ELF-1 (cell line): ENCODE data around the gene CRLF3.
"Not testable (repeated sequence)": the region's sequence is repeated elsewhere in the genome, so short reads cannot be mapped to it uniquely, and the experiment has no call there.

Experiments
- DNase-seq: peaks from one replicate; pipeline ENCODE4 v3.0.0-alpha.2; 2016; ENCODE audit warnings: low read depth, low spot score

Gene CRLF3

GRCh38 chr17:30814236-30814635 lies 10.3 kb downstream of the CRLF3 start:
- not testable (repeated sequence) for DNase-seq

DNA sequence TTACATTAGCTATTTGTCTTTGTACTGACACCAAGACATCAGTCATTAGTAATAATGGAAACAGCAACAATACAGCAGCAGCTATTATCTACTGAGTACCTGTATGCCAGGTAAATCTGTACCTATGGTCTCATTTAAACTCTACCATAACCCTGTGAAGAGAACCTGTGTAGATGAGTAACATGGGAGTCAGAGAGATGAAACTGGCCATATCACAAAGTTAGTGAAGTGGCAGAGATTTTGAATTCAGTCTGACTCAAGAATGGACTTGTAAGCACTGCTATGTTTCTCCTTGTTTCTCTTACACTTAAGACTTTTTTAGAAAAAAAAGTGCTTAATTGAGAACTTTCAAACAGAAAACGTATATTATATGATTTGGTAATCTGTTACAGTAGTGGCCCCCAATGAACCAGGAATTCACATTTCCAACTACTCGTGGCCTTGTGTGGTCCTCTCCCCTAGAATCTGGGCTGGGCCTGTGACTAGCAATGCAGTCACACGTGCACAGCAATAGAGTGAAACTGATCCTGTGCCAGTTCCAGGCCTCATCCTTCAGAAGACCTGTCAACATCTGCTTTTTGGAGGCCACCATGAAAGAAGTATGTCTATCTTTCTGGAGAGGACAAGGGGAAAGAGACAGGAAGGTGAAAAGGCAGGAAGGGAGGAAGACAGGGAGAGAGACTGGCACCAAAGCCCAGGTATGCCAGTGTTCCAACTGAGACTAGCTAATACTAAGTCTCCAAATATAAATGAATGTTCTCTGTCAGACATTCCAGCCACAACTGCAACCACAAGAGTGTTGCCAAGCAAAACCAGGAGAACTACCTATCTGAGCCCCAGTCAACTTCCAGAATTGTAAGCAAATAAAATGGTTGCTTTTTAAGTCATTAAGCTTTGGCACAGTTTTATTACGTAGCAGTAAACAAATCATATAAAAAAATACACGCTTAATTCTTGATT lies 12.0 kb downstream of the CRLF3 start:
- no peak for DNase-seq

- DNase-seq: no peak
Observed at GRCh38 chr17:30809867-30810266, 14.6 kb downstream of the CRLF3 start.

DNA sequence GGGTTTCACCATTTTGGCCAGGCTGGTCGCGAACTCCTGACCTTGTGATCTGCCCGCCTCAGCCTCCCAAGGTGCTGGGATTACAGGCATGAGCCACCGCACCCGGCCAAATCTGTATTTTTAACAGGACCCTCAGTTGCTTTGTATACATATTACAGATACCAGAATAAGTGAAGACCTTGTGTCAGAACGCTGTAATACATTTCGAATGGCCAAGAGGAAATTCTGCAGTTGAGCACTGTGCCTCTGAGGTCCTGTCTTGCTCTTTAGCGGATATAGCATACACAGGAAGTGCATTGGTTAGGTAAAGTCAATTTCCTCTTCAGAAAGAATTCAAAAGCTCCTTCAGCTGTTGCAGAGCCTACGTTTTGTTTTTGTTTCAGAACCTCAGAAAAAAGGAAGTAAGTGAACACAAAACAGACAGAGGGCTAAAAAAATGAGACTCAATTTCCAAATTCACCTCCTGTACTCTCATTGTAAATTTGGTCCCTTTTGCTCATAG lies 15.7 kb downstream of the CRLF3 start:
- DNase-seq: no peak

DNA sequence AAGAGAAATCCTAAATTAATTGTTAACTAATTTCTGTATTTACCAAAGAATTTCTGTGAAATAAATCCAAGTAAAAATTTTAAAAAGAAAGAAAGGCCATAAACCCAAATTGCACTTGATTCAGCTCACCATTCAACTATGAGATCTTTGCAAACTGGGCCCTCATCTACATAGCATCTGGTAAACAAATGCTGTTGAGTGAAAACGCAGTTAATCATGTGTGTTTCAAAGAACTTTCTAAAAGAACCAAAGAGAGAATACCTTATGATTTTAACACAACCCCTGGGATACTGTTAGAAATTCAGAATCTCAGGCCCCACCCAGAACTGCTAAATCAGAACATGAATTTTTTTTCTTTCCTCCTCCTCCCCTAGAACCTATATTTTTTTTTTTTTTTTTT lies 16.6 kb downstream of the CRLF3 start:
- DNase-seq: no peak

DNA sequence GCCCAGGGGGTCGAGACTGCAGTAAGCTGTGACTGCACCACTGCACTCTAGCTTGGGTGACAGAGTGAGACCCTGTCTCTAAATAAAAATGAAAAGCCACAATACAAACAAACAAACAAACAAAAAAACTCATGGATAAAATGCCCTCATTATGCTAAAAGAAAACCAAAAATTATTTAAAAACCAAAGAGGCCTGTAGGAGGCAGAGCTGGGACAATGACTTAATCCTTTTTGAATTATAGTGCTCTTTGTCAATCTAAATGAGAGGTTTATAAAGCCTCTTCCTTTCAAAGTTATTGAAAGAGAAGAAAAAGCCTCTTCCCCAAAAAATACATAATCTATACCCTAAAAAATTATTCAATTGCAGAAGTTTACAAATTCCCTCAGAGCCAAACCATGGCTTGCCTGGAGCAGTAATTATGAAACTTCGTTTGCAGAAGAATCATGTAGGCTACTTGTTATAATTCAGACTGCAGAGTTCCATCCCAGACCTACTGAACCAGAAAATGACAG lies 18.5 kb downstream of the CRLF3 start:
- no peak for DNase-seq

DNA sequence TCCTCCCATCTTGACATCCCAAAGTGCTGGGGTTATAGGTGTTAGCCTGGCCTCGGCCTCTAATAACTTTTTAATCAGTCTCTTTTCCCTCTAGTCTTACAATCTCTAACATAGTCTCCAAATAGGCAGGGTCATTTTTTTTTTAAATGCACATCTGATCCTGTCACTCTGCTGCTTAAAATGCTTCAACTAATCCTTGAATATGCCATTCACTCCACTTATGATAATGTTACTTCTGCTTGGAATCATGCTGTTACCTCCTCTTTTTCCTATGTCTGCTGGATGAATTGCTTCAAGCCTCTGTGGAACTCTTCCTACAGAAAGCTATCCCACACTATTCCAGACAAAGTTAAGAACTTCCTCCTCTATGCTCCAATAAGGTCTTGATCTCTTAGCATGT lies 22.8 kb downstream of the CRLF3 start:
- no peak for DNase-seq

- no peak for DNase-seq
Observed at GRCh38 chr17:30796016-30796415, 28.5 kb downstream of the CRLF3 start.

DNA sequence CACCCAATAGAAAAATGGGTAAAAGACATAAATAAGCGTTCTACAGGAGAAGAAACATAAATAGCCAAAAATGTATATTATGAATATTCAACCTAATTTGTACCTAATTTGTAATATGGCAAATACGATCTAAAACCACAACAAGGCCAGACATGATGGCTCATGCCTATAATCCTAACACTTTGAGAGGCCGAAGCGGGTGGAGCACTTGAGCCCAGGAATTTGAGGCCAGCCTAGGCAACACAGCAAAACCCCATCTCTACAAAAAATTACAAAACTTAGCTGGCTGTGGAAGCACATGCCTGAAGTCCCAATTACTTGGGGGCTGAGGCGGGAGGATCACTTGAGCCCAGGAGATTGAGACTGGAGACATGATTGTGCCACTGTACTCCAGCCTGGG lies 30.1 kb downstream of the CRLF3 start:
- DNase-seq: no peak

- DNase-seq: no peak
Observed at GRCh38 chr17:30793282-30793977, 31.1 kb downstream of the CRLF3 start.

DNA sequence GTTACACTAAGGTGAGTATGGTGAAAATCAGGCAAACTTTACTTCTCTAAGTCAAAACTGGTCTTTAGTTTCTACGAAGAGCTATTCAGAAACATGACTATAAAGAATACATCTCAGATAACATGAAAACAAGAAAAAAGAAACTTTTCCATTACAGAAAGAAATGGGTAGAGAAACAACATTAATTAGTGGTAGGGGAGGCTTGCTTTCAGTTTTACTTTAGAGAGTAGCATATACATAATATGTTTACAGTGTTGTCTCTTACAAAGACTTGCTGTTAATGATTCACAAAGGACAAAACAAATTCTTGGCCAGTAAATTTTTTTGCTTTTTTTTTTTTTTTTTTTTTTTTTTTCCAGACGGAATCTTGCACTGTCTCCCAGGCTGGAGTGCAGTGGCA lies 34.2 kb downstream of the CRLF3 start:
- no peak for DNase-seq

DNA sequence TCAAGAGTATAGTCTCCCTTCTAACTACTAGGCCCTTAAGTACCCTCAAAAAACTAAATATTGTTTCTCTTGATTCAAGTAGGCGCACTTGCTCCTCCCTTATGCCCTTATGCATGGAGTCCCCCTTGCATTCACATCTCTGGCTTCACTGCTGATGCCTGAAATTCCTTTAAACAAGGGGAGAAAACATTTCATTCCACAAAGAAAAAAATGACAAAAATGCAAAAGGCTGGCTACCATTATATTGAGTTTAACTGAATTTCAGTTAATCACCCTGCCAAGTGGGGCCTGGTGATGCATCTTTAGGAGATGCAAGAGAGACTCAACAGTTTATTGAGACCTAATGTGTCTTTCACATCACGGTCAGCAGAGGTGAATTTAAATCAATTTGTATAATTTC lies 35.6 kb downstream of the CRLF3 start:
- DNase-seq: no peak

DNA sequence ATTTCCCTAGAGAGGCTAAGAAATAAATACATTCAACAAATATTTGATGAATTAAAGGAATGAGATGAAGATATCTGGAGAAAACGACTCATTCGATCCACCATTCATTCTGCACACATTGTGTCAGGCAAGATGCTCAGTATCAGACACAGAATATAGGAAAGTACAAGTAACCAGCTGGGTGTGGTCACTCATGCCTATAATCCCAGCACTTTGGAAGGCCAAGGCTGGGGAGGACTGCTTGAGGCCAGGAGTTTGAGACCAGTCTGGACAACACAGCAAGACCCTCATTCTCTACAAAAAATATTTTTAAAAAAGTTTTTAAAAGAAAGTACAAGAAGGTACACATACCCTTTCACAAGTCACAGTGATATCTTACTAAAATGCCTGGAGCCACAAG lies 42.3 kb downstream of the CRLF3 start:
- no peak for DNase-seq

GRCh38 chr17:30780343-30780742 lies 44.1 kb downstream of the CRLF3 start:
- DNase-seq: no peak

DNA sequence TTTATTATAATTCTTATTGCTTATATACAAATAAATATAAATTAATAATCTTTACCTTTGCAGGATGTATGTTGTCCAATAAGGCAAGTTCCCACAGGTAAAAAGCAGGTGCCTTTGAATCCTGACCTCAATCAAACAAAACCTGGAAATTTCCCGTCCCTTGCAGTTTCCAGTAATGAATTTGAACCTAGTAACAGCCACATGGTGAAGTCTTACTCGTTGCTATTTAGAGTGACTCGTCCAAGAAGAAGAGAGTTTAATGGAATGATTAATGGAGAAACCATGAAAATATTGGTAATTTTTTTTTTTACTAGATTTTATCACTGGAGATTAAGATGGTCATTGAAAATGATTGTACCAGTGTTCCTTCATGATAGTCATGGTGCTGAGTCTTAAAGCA lies 55.7 kb downstream of the CRLF3 start:
- not testable (repeated sequence) for DNase-seq

GRCh38 chr17:30767641-30768404 lies 56.7 kb downstream of the CRLF3 start:
- not testable (repeated sequence) for DNase-seq

GRCh38 chr17:30761060-30761459 lies 63.4 kb downstream of the CRLF3 start:
- DNase-seq: no peak

DNA sequence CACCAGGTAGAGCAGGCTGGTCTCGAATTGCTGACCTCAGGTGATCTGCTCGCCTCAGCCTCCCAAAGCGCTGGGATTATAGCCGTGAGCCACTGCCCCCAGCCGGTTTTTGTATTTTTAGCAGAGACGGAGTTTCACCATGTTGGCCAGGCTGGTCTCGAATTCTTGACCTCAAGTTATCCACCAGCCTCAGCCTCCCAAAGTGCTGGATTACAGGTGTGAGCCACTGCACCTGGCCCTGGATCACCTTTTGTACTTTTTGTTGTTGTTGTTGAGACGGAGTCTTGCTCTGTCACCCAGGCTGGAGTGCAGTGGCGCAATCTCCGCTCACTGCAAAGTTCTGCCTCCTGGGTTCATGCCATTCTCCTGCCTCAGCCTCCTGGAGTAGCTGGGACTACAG lies 71.2 kb downstream of the CRLF3 start:
- not testable (repeated sequence) for DNase-seq

DNA sequence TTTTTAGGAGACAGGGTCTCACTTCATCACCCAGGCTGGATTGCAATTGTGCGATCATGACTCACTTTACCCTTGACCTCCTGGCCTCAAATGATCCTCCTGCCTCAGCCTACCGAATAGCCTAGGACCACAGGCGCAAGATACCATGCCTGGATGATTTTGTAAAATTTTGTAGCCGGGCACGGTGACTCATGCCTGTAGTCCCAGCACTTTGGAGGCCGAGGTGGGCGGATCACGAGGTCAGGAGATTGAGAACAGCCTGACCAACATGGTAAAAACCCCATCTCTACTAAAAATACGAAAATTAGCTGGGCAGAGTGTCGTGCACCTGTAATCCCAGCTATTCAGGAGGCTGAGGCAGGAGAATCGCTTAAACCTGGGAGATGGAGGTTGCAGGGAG lies 73.5 kb downstream of the CRLF3 start:
- not testable (repeated sequence) for DNase-seq

GRCh38 chr17:30747621-30748020 lies 76.9 kb downstream of the CRLF3 start:
- DNase-seq: not testable (repeated sequence)

DNA sequence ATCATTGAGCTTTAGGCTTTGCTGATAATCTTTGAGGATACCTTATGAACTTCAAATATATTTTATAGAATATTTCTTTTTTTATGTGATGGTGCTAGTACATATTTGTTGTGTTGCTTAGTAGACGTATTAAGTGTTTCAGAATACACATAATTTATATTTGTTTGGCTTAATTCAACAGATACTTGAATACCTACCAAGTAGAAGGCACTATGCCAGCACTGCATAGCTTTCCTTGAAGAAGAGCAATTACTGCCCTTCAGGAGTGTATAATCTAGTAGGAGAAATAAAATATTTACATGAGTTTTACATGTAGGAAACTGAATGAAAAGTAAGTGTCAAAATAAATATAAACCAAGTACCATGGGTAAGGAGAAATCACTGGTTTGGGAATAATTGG lies 81.8 kb downstream of the CRLF3 start:
- not testable (repeated sequence) for DNase-seq

DNA sequence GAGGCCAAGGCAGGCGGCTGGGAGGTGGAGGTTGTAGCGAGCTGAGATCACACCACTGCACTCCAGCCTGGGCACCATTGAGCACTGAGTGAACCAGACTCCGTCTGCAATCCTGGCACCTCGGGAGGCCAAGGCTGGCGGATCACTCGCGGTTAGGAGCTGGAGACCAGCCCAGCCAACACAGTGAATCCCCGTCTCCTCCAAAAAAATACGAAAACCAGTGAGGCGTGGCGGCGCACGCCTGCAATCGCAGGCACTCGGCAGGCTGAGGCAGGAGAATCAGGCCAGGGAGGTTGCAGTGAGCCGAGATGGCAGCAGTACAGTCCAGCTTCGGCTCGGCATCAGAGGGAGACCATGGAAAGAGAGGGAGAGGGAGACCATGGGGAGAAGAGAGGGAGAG lies 88.1 kb downstream of the CRLF3 start:
- not testable (repeated sequence) for DNase-seq
